Measurements from ENCODE around the gene TMEM221. TPM values are rescaled to one million over a fixed set of nuclear protein-coding genes. Genes with fewer than 3 reads are reported as not detected.
A peak's percentile ranks its signal among the peaks of the same experiment; 100 is the strongest.

Gene TMEM221
- total RNA-seq, 1 donor from 2014 or later: 4.5 TPM

DNA sequence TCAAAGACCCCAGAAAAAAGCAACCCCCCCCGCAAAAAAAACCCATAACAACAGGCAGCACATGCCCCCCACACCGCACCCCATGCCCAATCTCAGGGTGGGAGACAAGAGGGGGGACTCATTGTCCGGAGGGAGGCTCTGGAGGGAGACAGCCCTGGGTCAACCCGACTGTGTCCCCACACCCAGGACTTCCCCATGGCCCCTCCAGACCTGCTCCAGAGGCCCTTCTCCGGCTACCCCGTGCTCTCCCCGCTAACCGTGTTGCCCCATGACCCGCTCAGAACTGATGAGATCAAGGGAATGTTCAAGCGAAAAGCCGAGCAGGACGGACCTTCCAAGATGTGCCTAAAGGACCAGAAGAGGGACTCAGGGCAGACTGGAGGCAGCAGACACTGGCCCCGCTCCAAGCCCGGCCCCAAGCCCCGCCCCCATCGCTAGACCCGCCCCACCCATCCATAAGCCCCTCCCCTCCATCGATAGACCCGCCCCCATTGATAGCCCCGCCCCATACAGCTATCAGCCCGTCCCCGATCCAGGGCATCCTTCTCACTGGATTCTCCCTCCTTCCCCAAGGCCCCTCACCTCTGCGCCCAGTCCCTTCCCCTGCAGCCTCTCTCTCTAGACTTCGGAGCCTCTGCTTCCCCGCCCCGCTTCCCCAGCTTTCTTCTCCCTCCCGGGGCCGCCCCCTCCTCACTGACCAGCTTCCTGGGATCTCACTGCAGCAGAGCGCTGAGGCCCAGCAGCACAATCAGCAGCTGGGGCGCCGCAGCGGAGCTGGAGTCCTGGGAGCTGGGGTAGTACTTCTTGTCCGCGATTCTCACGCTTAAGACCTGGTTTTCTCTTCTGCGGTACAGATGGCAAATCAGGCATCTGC is 45.2 kb downstream of the TMEM221 start:
- TF ChIP-seq, protein P1, sequence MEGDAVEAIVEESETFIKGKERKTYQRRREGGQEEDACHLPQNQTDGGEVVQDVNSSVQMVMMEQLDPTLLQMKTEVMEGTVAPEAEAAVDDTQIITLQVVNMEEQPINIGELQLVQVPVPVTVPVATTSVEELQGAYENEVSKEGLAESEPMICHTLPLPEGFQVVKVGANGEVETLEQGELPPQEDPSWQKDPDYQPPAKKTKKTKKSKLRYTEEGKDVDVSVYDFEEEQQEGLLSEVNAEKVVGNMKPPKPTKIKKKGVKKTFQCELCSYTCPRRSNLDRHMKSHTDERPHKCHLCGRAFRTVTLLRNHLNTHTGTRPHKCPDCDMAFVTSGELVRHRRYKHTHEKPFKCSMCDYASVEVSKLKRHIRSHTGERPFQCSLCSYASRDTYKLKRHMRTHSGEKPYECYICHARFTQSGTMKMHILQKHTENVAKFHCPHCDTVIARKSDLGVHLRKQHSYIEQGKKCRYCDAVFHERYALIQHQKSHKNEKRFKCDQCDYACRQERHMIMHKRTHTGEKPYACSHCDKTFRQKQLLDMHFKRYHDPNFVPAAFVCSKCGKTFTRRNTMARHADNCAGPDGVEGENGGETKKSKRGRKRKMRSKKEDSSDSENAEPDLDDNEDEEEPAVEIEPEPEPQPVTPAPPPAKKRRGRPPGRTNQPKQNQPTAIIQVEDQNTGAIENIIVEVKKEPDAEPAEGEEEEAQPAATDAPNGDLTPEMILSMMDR (IDR thresholded peaks at IDR 0.05; ENCODE audit: unreplicated experiment): no peak
- H3K27me3 Mint-ChIP-seq: peaks cover 3% of the 10 kb centered on the region

DNA sequence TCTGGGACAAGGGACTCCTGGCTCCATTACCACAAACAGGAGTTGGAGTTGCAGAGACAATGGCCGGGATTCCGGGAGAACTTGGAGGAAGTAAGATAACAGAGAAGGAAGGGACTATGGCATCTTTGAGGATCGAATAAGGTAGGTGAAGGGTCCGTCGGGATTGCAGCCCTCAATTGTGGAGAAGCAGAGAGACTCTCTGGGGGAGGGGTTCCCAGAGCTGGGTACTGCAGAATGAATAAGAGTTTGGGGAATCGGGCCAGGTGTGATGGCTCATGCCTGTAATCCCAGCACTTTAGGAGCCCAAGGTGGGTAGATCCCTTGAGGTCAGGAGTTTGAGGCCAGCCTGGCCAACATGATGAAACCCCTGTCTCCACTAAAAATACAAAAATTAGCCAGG is 46.8 kb downstream of the TMEM221 start:
- Mint-ChIP-seq H3K4me3 (ENCODE audit: low read depth) (no peak overlapping the region), H3K27me3 (peaks cover 3% of the 10 kb centered on the region), H3K36me3 (ENCODE audit: insufficient read depth) (no peaks in the 10 kb centered on the region), H3K4me1 (ENCODE audit: low read depth) (peaks cover 1% of the 10 kb centered on the region), H3K27ac (no peak overlapping the region), H3K9me3 (ENCODE audit: low read depth) (no peaks in the 10 kb centered on the region)
- TF ChIP-seq, protein P1 (IDR thresholded peaks at IDR 0.05; ENCODE audit: unreplicated experiment): no peak
- no peak for DNase-seq (ENCODE audit: low spot score, unreplicated experiment)

More for the DNA sequence above, 45.2 kb downstream of the TMEM221 start:
- H3K27ac Mint-ChIP-seq: no peak overlapping the region
- no peaks in the 10 kb centered on the region for H3K9me3 Mint-ChIP-seq (ENCODE audit: low read depth)
- DNase-seq (ENCODE audit: low spot score, unreplicated experiment): no peak
- H3K4me1 Mint-ChIP-seq (ENCODE audit: low read depth): peaks cover 9% of the 10 kb centered on the region
- H3K36me3 Mint-ChIP-seq (ENCODE audit: insufficient read depth): no peaks in the 10 kb centered on the region
- no peak overlapping the region for H3K4me3 Mint-ChIP-seq (ENCODE audit: low read depth)

DNA sequence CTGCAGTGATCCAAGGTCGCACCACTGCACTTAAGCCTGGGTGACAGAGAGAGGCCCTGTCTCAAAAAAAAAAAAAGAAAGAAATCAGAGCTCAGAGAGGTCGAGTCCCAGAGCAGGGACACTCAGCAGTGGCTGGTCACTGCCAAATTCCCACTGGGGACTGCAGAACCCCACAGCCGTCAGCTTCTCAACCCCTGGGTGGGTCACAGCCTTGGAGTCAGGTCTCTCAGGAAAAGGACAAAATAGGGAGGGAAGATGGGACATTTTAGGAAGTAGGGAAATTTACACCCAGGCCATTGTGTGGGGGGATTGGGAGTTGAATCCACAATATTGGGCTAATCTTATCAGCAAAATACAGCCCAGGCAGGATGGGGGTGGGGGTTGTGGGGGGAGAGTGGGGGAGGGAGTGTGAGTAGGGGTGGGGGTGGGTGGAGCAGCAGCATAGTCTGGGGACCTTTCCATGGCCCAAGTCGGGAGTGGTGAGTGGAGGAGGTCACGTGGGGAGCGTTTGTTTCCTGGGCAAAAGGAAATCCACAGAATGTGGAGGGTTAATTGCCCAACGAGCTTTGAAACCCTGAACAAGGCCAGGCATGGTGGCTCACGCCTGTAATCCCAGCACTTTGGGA is 49.5 kb downstream of the TMEM221 start:
- no peaks in the 10 kb centered on the region for H3K9me3 Mint-ChIP-seq (ENCODE audit: low read depth)
- no peaks in the 10 kb centered on the region for H3K4me1 Mint-ChIP-seq (ENCODE audit: low read depth)
- H3K27ac Mint-ChIP-seq: peak overlapping the region; percentile 52
- DNase-seq (ENCODE audit: low spot score, unreplicated experiment): no peak
- no peaks in the 10 kb centered on the region for H3K36me3 Mint-ChIP-seq (ENCODE audit: insufficient read depth)
- peaks cover 3% of the 10 kb centered on the region for H3K27me3 Mint-ChIP-seq
- TF ChIP-seq, protein P1 (IDR thresholded peaks at IDR 0.05; ENCODE audit: unreplicated experiment): no peak
- H3K4me3 Mint-ChIP-seq (ENCODE audit: low read depth): no peak overlapping the region

DNA sequence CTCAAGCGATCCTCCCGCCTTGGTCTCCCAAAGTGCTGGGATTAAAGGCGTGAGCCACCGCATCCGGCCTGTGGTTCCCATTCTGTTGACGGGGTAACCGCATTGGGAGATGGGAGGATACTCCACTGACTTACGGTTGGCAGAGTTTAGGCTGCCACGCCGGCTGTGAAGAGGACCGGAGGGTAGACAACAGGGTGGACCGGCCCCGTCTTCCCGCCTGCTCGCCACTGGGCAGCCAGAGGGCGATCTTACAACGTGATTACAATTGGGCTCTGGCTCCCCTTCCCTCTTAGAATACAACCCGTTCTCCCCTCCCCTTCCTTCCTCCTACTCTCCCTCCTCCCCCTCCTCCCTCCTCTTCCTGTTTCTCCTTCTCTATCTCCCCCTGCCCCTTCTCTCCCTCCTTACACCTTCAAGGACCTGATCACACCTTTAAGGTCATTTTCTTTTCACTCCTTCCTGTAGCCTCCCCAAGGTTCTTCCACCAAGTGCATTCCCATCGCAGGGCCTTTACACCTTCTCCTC is 53.5 kb downstream of the TMEM221 start:
- Mint-ChIP-seq H3K27ac (no peak overlapping the region), H3K4me3 (ENCODE audit: low read depth) (no peak overlapping the region), H3K27me3 (peaks cover 6% of the 10 kb centered on the region), H3K36me3 (ENCODE audit: insufficient read depth) (peaks cover 1% of the 10 kb centered on the region), H3K9me3 (ENCODE audit: low read depth) (no peaks in the 10 kb centered on the region), H3K4me1 (ENCODE audit: low read depth) (peaks cover 7% of the 10 kb centered on the region)
- DNase-seq (ENCODE audit: low spot score, unreplicated experiment): no peak
- TF ChIP-seq, protein P1 (IDR thresholded peaks at IDR 0.05; ENCODE audit: unreplicated experiment): peak; percentile 55

DNA sequence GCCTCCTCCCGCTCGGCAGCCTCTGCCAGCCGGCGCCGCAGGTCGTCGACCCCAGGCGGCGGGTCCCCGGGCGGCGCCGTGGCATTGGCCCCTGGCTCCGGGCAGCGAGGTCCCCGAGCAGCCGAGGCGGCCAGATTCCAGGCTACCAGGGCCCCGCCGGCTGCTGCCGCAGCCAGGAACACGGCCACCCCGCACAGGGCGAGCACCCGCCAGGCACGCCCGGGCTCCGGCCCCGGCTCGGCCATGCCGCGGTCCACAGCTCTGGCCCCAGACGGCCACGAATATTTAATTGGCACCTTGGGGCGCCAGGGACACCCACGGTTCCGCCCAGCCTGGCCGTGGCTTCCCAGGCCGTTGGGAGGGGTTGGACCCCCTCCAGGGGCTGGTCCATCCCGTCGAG is 54.6 kb downstream of the TMEM221 start, which contains the start of gene CCDC194:
CCDC194 (minus strand) TSS at position 283 of the 400 bp plus-strand sequence; CDS start at position 245, 38 bp downstream.
- DNase-seq (ENCODE audit: low spot score, unreplicated experiment): no peak
- TF ChIP-seq, protein P1 (IDR thresholded peaks at IDR 0.05; ENCODE audit: unreplicated experiment): no peak
- peaks cover 4% of the 10 kb centered on the region for H3K9me3 Mint-ChIP-seq (ENCODE audit: low read depth)
- peaks cover 11% of the 10 kb centered on the region for H3K27me3 Mint-ChIP-seq
- no peak within 1 kb of the TSS for H3K4me3 Mint-ChIP-seq (ENCODE audit: low read depth)
- H3K4me1 Mint-ChIP-seq (ENCODE audit: low read depth): peaks cover 7% of the 10 kb centered on the region
- peaks cover 3% of the 10 kb centered on the region for H3K36me3 Mint-ChIP-seq (ENCODE audit: insufficient read depth)
- no peak within 1 kb of the TSS for H3K27ac Mint-ChIP-seq

Data from progenitor cell of endocrine pancreas (in vitro differentiated cells).